K562 (cell line): ENCODE results near the gene RDH14. TPM values are rescaled to one million over a fixed set of nuclear protein-coding genes. Genes with fewer than 3 reads are reported as not detected.

Source experiments
- ATAC-seq: fragments of 200-7000 bp; cut with Tn5 transposase; 3 replicates; pipeline ENCODE4 v1.9.1; 2020; ENCODE audit warnings: moderate library complexity
- BruUV-seq: library from RNA; stranded (reverse); fragments of 400-500 nt; replicated peaks from 2 replicates; lab custom pipeline; 2021; lab: Mats Ljungman, UMichigan
- CTCF ChIA-PET: fragments of 300-600 bp; formaldehyde crosslinking; extraction: SDS; loops from one replicate; lab custom pipeline; 2021; ENCODE audit warnings: low intra/inter-chr PET ratio; lab: Yijun Ruan, JAX
- POLR2A ChIA-PET: fragments of 300-600, 350-650 bp; sonication (Branson Sonifier 250); formaldehyde crosslinking; extraction: SDS; loops from one replicate; lab custom pipeline; 2021; ENCODE audit warnings: antibody characterized with exemption, inconsistent platforms; lab: Yijun Ruan, JAX
- DNase-seq, 4 experiments: peaks; one replicate each; pipeline versions ENCODE4 v3.0.0 to v3.0.0-alpha.2; 2011 to 2018; ENCODE audit warnings: low spot score in 3 of 4, mixed read lengths in 3 of 4; ENCODE audit errors: extremely low read depth in 1 of 4
- FAIRE-seq: peaks from 2 replicates; lab custom pipeline; 2011; peaks lifted over from hg19 to GRCh38; lab: Jason Lieb, UNC
- H2AFZ ChIP-seq: 2 replicates; pipeline ENCODE4 v1.6.0; 2011; ENCODE audit warnings: low read depth, low read length, control low read depth, inconsistent platforms
- H3K27ac ChIP-seq: fragments of 200-600 bp; 3 replicates; pipeline ENCODE4 v1.8.0; 2011; ENCODE audit warnings: low read depth, mild to moderate bottlenecking, control low read depth, inconsistent platforms, low read length, moderate library complexity, mixed read lengths; ENCODE audit errors: extremely low read depth
- H3K27me3 ChIP-seq, 2 experiments: fragments of 300-600 bp in 1 of 2; 2 replicates in 1 of 2; 3 replicates in 1 of 2; pipeline versions ENCODE4 v1.6.0 to v1.8.0; 2011; ENCODE audit warnings: inconsistent platforms in 2 of 2, low read length in 2 of 2, mild to moderate bottlenecking in 1 of 2, mixed read lengths in 1 of 2, moderate library complexity in 1 of 2; ENCODE audit not compliant: control insufficient read depth in 2 of 2, insufficient read depth in 2 of 2
- H3K36me3 ChIP-seq: fragments of 300-600 bp; 3 replicates; pipeline ENCODE4 v1.8.0; 2011; ENCODE audit warnings: mild to moderate bottlenecking, low read length, inconsistent platforms; ENCODE audit not compliant: control insufficient read depth, insufficient read depth
- H3K4me1 ChIP-seq, 2 experiments: fragments of 200-600 bp in 1 of 2; replicated peaks in 1 of 2; 2 replicates in 1 of 2; 3 replicates in 1 of 2; pipeline versions ENCODE4 v1.5.1 to v1.8.0; 2011; ENCODE audit warnings: inconsistent platforms in 2 of 2, low read length in 2 of 2, mild to moderate bottlenecking in 1 of 2, mixed read lengths in 1 of 2, moderate library complexity in 1 of 2; ENCODE audit not compliant: control insufficient read depth in 2 of 2, insufficient read depth in 2 of 2
- H3K4me2 ChIP-seq: 2 replicates; pipeline ENCODE4 v1.6.1; 2011; ENCODE audit warnings: low read length, control low read depth, inconsistent platforms, mixed read lengths; ENCODE audit not compliant: insufficient read depth
- H3K4me3 ChIP-seq: fragments of 200-600 bp; sonication (generic), shearing (Covaris generic); 2 replicates; pipeline ENCODE4 v1.5.1; 2016; ENCODE audit warnings: control low read depth, inconsistent platforms
- H3K79me2 ChIP-seq: fragments of 200-600 bp; 3 replicates; pipeline ENCODE4 v1.8.0; 2011; ENCODE audit warnings: low read length, inconsistent platforms; ENCODE audit not compliant: control insufficient read depth, insufficient read depth
- H3K9ac ChIP-seq, 2 experiments: 2 replicates each; pipeline versions ENCODE4 v1.6.0 to v1.6.1; 2011; ENCODE audit warnings: low read depth in 2 of 2, low read length in 2 of 2, control low read depth in 1 of 2, inconsistent platforms in 1 of 2, mild to moderate bottlenecking in 1 of 2, mixed read lengths in 1 of 2; ENCODE audit not compliant: insufficient read depth in 1 of 2
- H3K9me1 ChIP-seq: one replicate; pipeline ENCODE4 v1.6.0; 2011; ENCODE audit warnings: inconsistent platforms, mild to moderate bottlenecking, low read length, moderate library complexity; ENCODE audit not compliant: control insufficient read depth, insufficient read depth
- H3K9me3 ChIP-seq: replicated peaks from 2 replicates; pipeline ENCODE4 v1.5.1; 2011; ENCODE audit warnings: low read depth, low read length, inconsistent platforms; ENCODE audit not compliant: control insufficient read depth, insufficient read depth
- H4K20me1 ChIP-seq: replicated peaks from 2 replicates; pipeline ENCODE4 v1.6.1; 2011; ENCODE audit warnings: low read length, inconsistent platforms, mixed read lengths; ENCODE audit not compliant: control insufficient read depth, insufficient read depth
- COPS2 ChIP-seq: fragments of 450-650 bp; conservative IDR thresholded peaks from 2 replicates; pipeline ENCODE4 v1.6.1; 2016; ENCODE audit warnings: mild to moderate bottlenecking, moderate library complexity
- CTCFL ChIP-seq: IDR thresholded peaks from 2 replicates; pipeline ENCODE4 v1.6.1; 2011; ENCODE audit warnings: borderline replicate concordance, low read depth, mild to moderate bottlenecking, moderate library complexity, low read length; ENCODE audit not compliant: insufficient read depth, poor library complexity, severe bottlenecking
- HIVEP1 ChIP-seq: fragments of 250-450 bp; sonication (Bioruptor Pico); IDR thresholded peaks from 2 replicates; pipeline ENCODE4 v1.4.0; 2020; ENCODE audit warnings: mild to moderate bottlenecking
- HNRNPLL ChIP-seq: fragments of 200-400 bp; formaldehyde crosslinking; IDR thresholded peaks from 2 replicates; pipeline ENCODE4 v1.6.1; 2017; ENCODE audit warnings: low read length, low read depth, mild to moderate bottlenecking; ENCODE audit not compliant: poor library complexity, severe bottlenecking
- KDM4B ChIP-seq, 2 experiments: fragments of 450-650 bp in 1 of 2; sonication (generic) in 1 of 2; IDR thresholded peaks; 2 replicates each; pipeline ENCODE4 v1.6.1; 2016 to 2017; ENCODE audit warnings: borderline replicate concordance in 2 of 2, antibody characterized with exemption in 1 of 2, low read depth in 1 of 2, mild to moderate bottlenecking in 1 of 2
- RBM15 ChIP-seq: fragments of 200-400 bp; formaldehyde crosslinking; IDR thresholded peaks from 2 replicates; pipeline ENCODE4 v1.6.1; 2018; ENCODE audit warnings: mild to moderate bottlenecking, low read length, moderate library complexity; ENCODE audit not compliant: insufficient read depth
- ZBTB5 ChIP-seq: fragments of 450-650 bp; IDR thresholded peaks from 2 replicates; pipeline ENCODE4 v1.6.1; 2017; ENCODE audit warnings: antibody characterized with exemption
- WGBS: fragments of 100-300 bp; shearing (Covaris generic); methylation state at CpG from one replicate; pipeline ENCODE4 v1.1.6; 2016; ENCODE audit warnings: low coverage, mixed read lengths; ENCODE audit not compliant: insufficient coverage; ENCODE audit errors: missing lambda C conversion rate; 5-methylcytosine and 5-hydroxymethylcytosine counted together
- in situ Hi-C: fragments of 300-500 bp; cut with MboI; formaldehyde crosslinking; loops from 4 replicates; pipeline ENCODE4 v1.15.0; 2018; ENCODE audit warnings: inconsistent platforms, mixed read lengths
- intact Hi-C: fragments of 100-400 bp; cut with micrococcal nuclease; formaldehyde crosslinking; loops from 2 replicates; pipeline ENCODE4 v1.14.2; 2022
- polyA plus RNA-seq, 8 experiments: library from polyadenylated mRNA; depleted of rRNA in 4 of 8; stranded (reverse) in 5 of 8; unstranded in 3 of 8; fragments of >200 nt; fragmentation: Nextera tagmentation in 2 of 8; fragmentation: Illumina TruSeq in 1 of 8; extraction: Ambion mirVana in 2 of 8; extraction: Trizol in 1 of 8; gene quantifications; 2 replicates each; pipeline versions ENCODE4 v1.2.1 to v1.2.3, GENCODE V29; 2011 to 2014; ENCODE audit warnings: inconsistent platforms in 1 of 8, missing spikeins in 1 of 8
- total RNA-seq, 7 experiments: library from RNA; depleted of rRNA in 6 of 7; stranded (reverse); fragments of >200 nt in 6 of 7; fragmentation: Illumina TruSeq in 2 of 7; extraction: Trizol in 2 of 7; gene quantifications; 2 replicates each; pipeline versions ENCODE4 v1.2.1 to v1.2.3, GENCODE V29; 2011 to 2021; ENCODE audit warnings: low replicate concordance in 1 of 7
- TF ChIP-seq, protein P1 (sequence below): fragments of 450-650 bp; IDR thresholded peaks from 2 replicates; pipeline ENCODE4 v1.6.1; 2018; ENCODE audit not compliant: partially characterized antibody

Gene RDH14
- total and polyA plus RNA-seq, 9 of the 15 experiments (the other 6 are each of a cell fraction or from before 2014, with no cell fraction given) = 6.7 to 26.2 (median 20.9) TPM

DNA sequence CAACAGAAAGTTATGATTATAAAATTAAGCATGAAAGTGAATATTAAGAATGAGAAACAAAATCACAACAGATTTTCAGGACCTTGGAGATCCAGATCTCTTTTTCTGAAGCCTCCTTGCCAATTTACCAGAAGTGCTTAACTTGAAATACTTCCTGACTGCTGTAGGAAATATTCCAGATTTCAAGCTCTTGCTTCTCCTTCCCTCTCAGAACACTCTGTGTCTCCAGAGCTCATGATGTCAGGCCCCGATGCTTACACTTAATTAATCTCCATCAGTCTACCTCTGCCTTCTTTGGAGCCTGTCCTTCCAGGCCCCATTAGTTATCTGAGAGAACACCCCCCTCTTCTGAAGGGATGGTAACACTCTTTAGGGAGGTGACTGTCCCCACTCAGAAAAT, 49.6 kb upstream of the RDH14 start:
- in situ Hi-C loops (no loop called here), intact Hi-C loops (no loop called here)
- Histone ChIP-seq H3K4me3 (no peak overlapping the region), H3K36me3 (no peaks in the 10 kb centered on the region), H3K27me3 (no peaks in the 10 kb centered on the region), H3K4me2 (no peak overlapping the region), H3K27ac (no peak overlapping the region), H3K4me1 (no peaks in the 10 kb centered on the region), H4K20me1 (no peaks in the 10 kb centered on the region), H3K9me1 (no peaks in the 10 kb centered on the region), H3K79me2 (no peaks in the 10 kb centered on the region), H2AFZ (no peak overlapping the region), H3K9me3 (no peaks in the 10 kb centered on the region), H3K9ac (no peak overlapping the region)
- BruUV-seq = no TSS peak
- 0% methylated on average over 1 of the region's 1 CpG for WGBS
- ATAC-seq (no peak), DNase-seq (no peak), FAIRE-seq (no peak)
- TF ChIP-seq RBM15 = no peak
- ChIA-PET CTCF (no interaction called here), POLR2A (no interaction called here)

DNA sequence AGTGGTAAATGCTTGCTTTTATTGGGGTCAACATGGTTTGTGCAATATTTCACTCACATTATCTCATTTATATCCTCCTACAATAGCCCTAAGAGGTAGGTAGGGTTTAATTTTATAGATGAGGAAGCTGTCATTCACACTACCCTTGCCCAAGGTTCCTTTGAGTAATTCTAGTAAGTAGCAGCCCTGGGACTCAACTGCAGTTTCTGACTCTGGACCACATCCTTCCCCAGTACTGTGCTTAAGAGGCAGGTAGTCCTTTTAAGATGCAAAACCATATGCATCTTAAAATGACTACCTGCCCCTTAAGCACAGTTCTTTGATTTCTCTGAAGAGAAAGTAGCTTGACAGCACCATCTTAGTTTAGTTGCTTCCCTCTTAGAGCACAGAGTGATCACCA, 44.7 kb upstream of the RDH14 start:
- no peaks in the 10 kb centered on the region for H4K20me1 ChIP-seq
- ChIA-PET POLR2A (no interaction called here), CTCF (no interaction called here)
- no peak for DNase-seq
- H3K79me2 ChIP-seq = no peaks in the 10 kb centered on the region
- no peaks in the 10 kb centered on the region for H3K27me3 ChIP-seq
- no peak for ATAC-seq
- no peak overlapping the region for H3K4me3 ChIP-seq
- no peak overlapping the region for H3K4me2 ChIP-seq
- in situ Hi-C loops (no loop called here), intact Hi-C loops (no loop called here)
- no peaks in the 10 kb centered on the region for H3K36me3 ChIP-seq
- no TSS peak for BruUV-seq
- no peak overlapping the region for H3K27ac ChIP-seq
- no peak overlapping the region for H3K9ac ChIP-seq
- FAIRE-seq = no peak
- no peaks in the 10 kb centered on the region for H3K9me3 ChIP-seq
- H3K4me1 ChIP-seq = no peaks in the 10 kb centered on the region
- H3K9me1 ChIP-seq = no peaks in the 10 kb centered on the region
- no peak overlapping the region for H2AFZ ChIP-seq
- no peak for TF ChIP-seq KDM4B (IDR thresholded peaks at IDR 0.05; ENCODE audit: borderline replicate concordance in 2 of 2, low read depth in 1 of 2)
- no peak for TF ChIP-seq HIVEP1 (CRISPR knock-in tag)
- no peak for TF ChIP-seq HNRNPLL
- TF ChIP-seq, protein P1, sequence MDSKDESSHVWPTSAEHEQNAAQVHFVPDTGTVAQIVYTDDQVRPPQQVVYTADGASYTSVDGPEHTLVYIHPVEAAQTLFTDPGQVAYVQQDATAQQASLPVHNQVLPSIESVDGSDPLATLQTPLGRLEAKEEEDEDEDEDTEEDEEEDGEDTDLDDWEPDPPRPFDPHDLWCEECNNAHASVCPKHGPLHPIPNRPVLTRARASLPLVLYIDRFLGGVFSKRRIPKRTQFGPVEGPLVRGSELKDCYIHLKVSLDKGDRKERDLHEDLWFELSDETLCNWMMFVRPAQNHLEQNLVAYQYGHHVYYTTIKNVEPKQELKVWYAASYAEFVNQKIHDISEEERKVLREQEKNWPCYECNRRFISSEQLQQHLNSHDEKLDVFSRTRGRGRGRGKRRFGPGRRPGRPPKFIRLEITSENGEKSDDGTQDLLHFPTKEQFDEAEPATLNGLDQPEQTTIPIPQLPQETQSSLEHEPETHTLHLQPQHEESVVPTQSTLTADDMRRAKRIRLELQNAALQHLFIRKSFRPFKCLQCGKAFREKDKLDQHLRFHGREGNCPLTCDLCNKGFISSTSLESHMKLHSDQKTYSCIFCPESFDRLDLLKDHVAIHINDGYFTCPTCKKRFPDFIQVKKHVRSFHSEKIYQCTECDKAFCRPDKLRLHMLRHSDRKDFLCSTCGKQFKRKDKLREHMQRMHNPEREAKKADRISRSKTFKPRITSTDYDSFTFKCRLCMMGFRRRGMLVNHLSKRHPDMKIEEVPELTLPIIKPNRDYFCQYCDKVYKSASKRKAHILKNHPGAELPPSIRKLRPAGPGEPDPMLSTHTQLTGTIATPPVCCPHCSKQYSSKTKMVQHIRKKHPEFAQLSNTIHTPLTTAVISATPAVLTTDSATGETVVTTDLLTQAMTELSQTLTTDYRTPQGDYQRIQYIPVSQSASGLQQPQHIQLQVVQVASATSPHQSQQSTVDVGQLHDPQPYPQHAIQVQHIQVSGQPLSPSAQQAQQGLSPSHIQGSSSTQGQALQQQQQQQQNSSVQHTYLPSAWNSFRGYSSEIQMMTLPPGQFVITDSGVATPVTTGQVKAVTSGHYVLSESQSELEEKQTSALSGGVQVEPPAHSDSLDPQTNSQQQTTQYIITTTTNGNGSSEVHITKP = no peak
- TF ChIP-seq ZBTB5 = no peak
- no peak for TF ChIP-seq CTCFL
- TF ChIP-seq COPS2 = no peak
